GM18520 (cell line): ENCODE measurements around the gene IL1RL2.

Experiments used
- ATAC-seq: cut with Tn5 transposase; IDR thresholded peaks from one replicate; pipeline ENCODE4 v1.9.1; 2021; ENCODE audit not compliant: unreplicated experiment

IL1RL2 gene

GRCh38 chr2:102262216-102263129, 75.7 kb downstream of the IL1RL2 start:
- no peak for ATAC-seq

GRCh38 chr2:102264952-102265351, 78.1 kb downstream of the IL1RL2 start:
- no peak for ATAC-seq

- ATAC-seq, result no peak
Observed at GRCh38 chr2:102266204-102266603, 79.4 kb downstream of the IL1RL2 start.

- no peak for ATAC-seq
Observed at GRCh38 chr2:102267774-102268173, 81.0 kb downstream of the IL1RL2 start.

- ATAC-seq, result no peak
Observed at GRCh38 chr2:102268510-102269199, 81.8 kb downstream of the IL1RL2 start.

- no peak for ATAC-seq
Observed at GRCh38 chr2:102269200-102269524, 82.3 kb downstream of the IL1RL2 start.

- ATAC-seq, result no peak
Observed at GRCh38 chr2:102271844-102272243, 85.0 kb downstream of the IL1RL2 start.

GRCh38 chr2:102273619-102274211, 86.9 kb downstream of the IL1RL2 start:
- no peak for ATAC-seq

GRCh38 chr2:102276549-102277201, 89.9 kb downstream of the IL1RL2 start:
- no peak for ATAC-seq

- ATAC-seq, result no peak
Observed at GRCh38 chr2:102277202-102277700, 90.4 kb downstream of the IL1RL2 start.

GRCh38 chr2:102278720-102279390, 92.0 kb downstream of the IL1RL2 start:
- ATAC-seq, result no peak

GRCh38 chr2:102279391-102279735, 92.5 kb downstream of the IL1RL2 start:
- no peak for ATAC-seq

GRCh38 chr2:102282678-102283091, 95.9 kb downstream of the IL1RL2 start:
- no peak for ATAC-seq

- ATAC-seq, result no peak
Observed at GRCh38 chr2:102283996-102284395, 97.2 kb downstream of the IL1RL2 start.

GRCh38 chr2:102284611-102285010, 97.8 kb downstream of the IL1RL2 start:
- ATAC-seq, result no peak

- ATAC-seq, result no peak
Observed at GRCh38 chr2:102285368-102285767, 98.5 kb downstream of the IL1RL2 start.

GRCh38 chr2:102286041-102286440, 99.2 kb downstream of the IL1RL2 start:
- ATAC-seq, result no peak

- no peak for ATAC-seq
Observed at GRCh38 chr2:102289129-102289528, 102.3 kb downstream of the IL1RL2 start.
